Measurements from ENCODE around the gene BRWD1. TPM values are rescaled to one million over a fixed set of nuclear protein-coding genes. Genes with fewer than 3 reads are reported as not detected.

The BRWD1 gene
- total and polyA plus RNA-seq, 2 of the 8 experiments (the other 6 are each of a cell fraction or from before 2014, with no cell fraction given), result 9.3 to 45.2 TPM

- FAIRE-seq, result no peak
These were observed 6.4 kb upstream of the BRWD1 start for GRCh38 chr21:39319814-39320332.

More at GRCh38 chr21:39319814-39320332, 6.4 kb upstream of the BRWD1 start:
- H3K79me1 ChIP-seq (ENCODE audit: low read depth, low read length), result no peaks in the 10 kb centered on the region
- no peaks in the 10 kb centered on the region for H4K20me1 ChIP-seq (replicated peaks in 1 of 2; ENCODE audit: control insufficient read depth in 1 of 2, insufficient read depth in 2 of 2, low read length in 2 of 2)
- DNase-seq (ENCODE audit: low read depth in 1 of 2, low spot score in 2 of 2), result no peak
- no peak overlapping the region for H4K8ac ChIP-seq (ENCODE audit: extremely low read depth, insufficient read depth, low read length)
- no peak overlapping the region for H2BK12ac ChIP-seq (ENCODE audit: low read depth, low read length)
- H2BK5ac ChIP-seq (ENCODE audit: low read depth, low read length), result no peak overlapping the region
- H3K9ac ChIP-seq (replicated peaks in 1 of 4; ENCODE audit: extremely low read depth in 1 of 4, low read depth in 3 of 4, low read length in 3 of 4), result no peak overlapping the region
- H3K79me2 ChIP-seq (ENCODE audit: control insufficient read depth in 1 of 2, insufficient read depth in 2 of 2, low read length in 2 of 2), result no peaks in the 10 kb centered on the region
- POLR2A ChIA-PET (ENCODE audit: partially characterized antibody), result interaction anchor here (1.0 to 2.1 kb wide), 4 partner anchors 18 to 28 kb away, joined by 3 to 6 read pairs (median 4); no protein-coding TSS in a partner anchor
- no peak overlapping the region for H3K18ac ChIP-seq (ENCODE audit: extremely low read depth, low read length)
- no peak overlapping the region for H2AFZ ChIP-seq (ENCODE audit: low read length)
- no peak overlapping the region for H3K56ac ChIP-seq (replicated peaks; ENCODE audit: insufficient read length, low read depth, low read length)
- no peak overlapping the region for H2BK120ac ChIP-seq (replicated peaks; ENCODE audit: low read depth, low read length)
- no peak overlapping the region for H3K4me2 ChIP-seq (ENCODE audit: insufficient read depth in 1 of 2, low read depth in 2 of 2, low read length in 2 of 2)
- no peak overlapping the region for H3K14ac ChIP-seq (ENCODE audit: insufficient read length)
- no peaks in the 10 kb centered on the region for H3K9me3 ChIP-seq (ENCODE audit: insufficient read depth in 2 of 2, low read depth in 1 of 2, low read length in 1 of 2)
- no peak overlapping the region for H3K4me3 ChIP-seq (ENCODE audit: extremely low read depth in 1 of 4, insufficient read depth in 2 of 4, low read depth in 3 of 4, low read length in 4 of 4)
- CTCF ChIA-PET (ENCODE audit: partially characterized antibody), result interaction anchor here (0.7 kb wide), 1 partner anchor 121 kb away, joined by 3 read pairs; no protein-coding TSS in a partner anchor
- no peaks in the 10 kb centered on the region for H3K36me3 ChIP-seq (ENCODE audit: control insufficient read depth in 2 of 4, insufficient read depth in 4 of 4, low read length in 3 of 4)
- H3K23ac ChIP-seq (ENCODE audit: insufficient read length), result no peak overlapping the region
- H3K4me1 ChIP-seq (replicated peaks in 1 of 4; ENCODE audit: control insufficient read depth in 3 of 4, insufficient read depth in 4 of 4, low read length in 3 of 4), result peaks cover 0 to under 1% (median 0%) of the 10 kb centered on the region in 4 experiments; a peak in 1 of 7 replicates
- H4K91ac ChIP-seq (replicated peaks; ENCODE audit: insufficient read length, low read length), result no peak overlapping the region
- no peak overlapping the region for H3K27ac ChIP-seq (ENCODE audit: low read depth, low read length)
- no peak overlapping the region for H2BK20ac ChIP-seq (ENCODE audit: low read length)
- H2AK5ac ChIP-seq (ENCODE audit: low read depth, low read length), result no peak overlapping the region
- no peaks in the 10 kb centered on the region for H3K23me2 ChIP-seq (ENCODE audit: low read depth, low read length)
- WGBS, 2 experiments (ENCODE audit: extremely low coverage in 1 of 2, insufficient coverage in 1 of 2, insufficient read length in 1 of 2, insufficient replicate concordance in 2 of 2, low coverage in 1 of 2, low lambda C conversion rate in 2 of 2, missing lambda C conversion rate in 1 of 2), result 90% methylated on average over 3 of the region's 3 CpGs; no CpG with 5 or more reads in 1 of the 2 experiments
- no peak overlapping the region for H4K5ac ChIP-seq (ENCODE audit: insufficient read length, low read depth, low read length)
- H3K27me3 ChIP-seq (replicated peaks in 1 of 4; ENCODE audit: control insufficient read depth in 3 of 4, extremely low read depth in 1 of 4, insufficient read depth in 3 of 4, low read length in 3 of 4), result no peaks in the 10 kb centered on the region
- no peak overlapping the region for H2BK15ac ChIP-seq (ENCODE audit: low read length)
- TF ChIP-seq TAF7 (optimal IDR thresholded peaks at IDR 0.05; ENCODE audit: borderline replicate concordance, low read depth, low read length) (no peak), POLR2AphosphoS5 (IDR thresholded peaks at IDR 0.05; ENCODE audit: low read depth, low read length) (no peak), CTCF (IDR thresholded peaks at IDR 0.05; ENCODE audit: control extremely low read depth in 1 of 3, insufficient read depth in 1 of 3, low read depth in 1 of 3, low read length in 3 of 3) (no peak), CBX8 (IDR thresholded peaks at IDR 0.05; ENCODE audit: borderline replicate concordance, low read depth, low read length) (no peak), CHD1 (IDR thresholded peaks at IDR 0.05; ENCODE audit: low read depth, low read length) (no peak), YY1 (IDR thresholded peaks at IDR 0.05; ENCODE audit: low read depth, low read length) (no peak), SAP30 (IDR thresholded peaks at IDR 0.05; ENCODE audit: insufficient read depth, insufficient replicate concordance, low read length) (no peak)
- H3K4ac ChIP-seq (replicated peaks; ENCODE audit: insufficient read length, low read depth, low read length), result no peak overlapping the region

Measured in H1 (cell line).